GM04504 (cell line): ENCODE results near the gene PSTPIP1.
A peak's percentile ranks its signal among the peaks of the same experiment; 100 is the strongest.

Source experiments
- DNase-seq: peaks from one replicate; pipeline ENCODE4 v3.0.0-alpha.2; 2012; ENCODE audit warnings: low read depth

PSTPIP1 gene

GRCh38 chr15:77070180-77070494, 75.2 kb downstream of the PSTPIP1 start:
- DNase-seq, result no peak

- DNase-seq, result peak; percentile 75
These were observed 75.8 kb downstream of the PSTPIP1 start, which contains the start of gene TSPAN3 for GRCh38 chr15:77070495-77071304. Gene TSPAN3 (minus strand): TSS chr15:77071109. CDS start chr15:77070954, 155 bp downstream.

- DNase-seq, result no peak
These were observed 76.6 kb downstream of the PSTPIP1 start for GRCh38 chr15:77071305-77072223.

- DNase-seq, result no peak
These were observed 79.4 kb downstream of the PSTPIP1 start for GRCh38 chr15:77074350-77074749.

GRCh38 chr15:77075528-77075927, 80.6 kb downstream of the PSTPIP1 start:
- DNase-seq, result no peak

GRCh38 chr15:77076323-77076915, 81.5 kb downstream of the PSTPIP1 start:
- DNase-seq, result no peak

- DNase-seq, result no peak
These were observed 87.0 kb downstream of the PSTPIP1 start for GRCh38 chr15:77081971-77082370.

GRCh38 chr15:77083381-77084160, 88.6 kb downstream of the PSTPIP1 start:
- DNase-seq, result no peak

- DNase-seq, result no peak
These were observed 89.5 kb downstream of the PSTPIP1 start for GRCh38 chr15:77084436-77084835.

GRCh38 chr15:77085297-77085696, 90.4 kb downstream of the PSTPIP1 start:
- peak; percentile 50 for DNase-seq
